Measurements from ENCODE around the gene CIT.

CIT gene

DNA sequence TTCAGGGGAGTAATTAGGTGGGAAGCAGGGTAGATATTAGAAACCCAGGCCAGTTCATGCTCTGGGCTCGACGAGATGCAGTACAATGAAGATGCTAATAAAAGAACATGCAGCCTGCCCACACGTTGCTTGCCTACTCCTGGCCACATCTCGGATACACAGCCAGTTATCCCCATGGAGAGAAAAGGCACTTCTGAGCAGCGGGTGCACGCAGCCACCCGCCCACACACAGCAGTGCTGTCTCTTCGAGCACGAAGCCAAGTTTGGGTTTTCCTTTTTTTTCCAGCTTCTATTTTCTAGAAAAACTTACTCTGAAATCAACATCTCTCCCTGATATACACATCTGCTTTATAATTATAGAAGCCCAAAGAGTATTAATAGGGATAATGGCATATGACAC is 85.7 kb downstream of the CIT start:
- no peak for TF ChIP-seq CTCF (IDR thresholded peaks at IDR 0.05; ENCODE audit: insufficient read depth, low read depth, low read length, missing control alignments)
- DNase-seq (ENCODE audit: low read depth), result no peak
- H3K4me3 ChIP-seq (ENCODE audit: low read length), result no peak overlapping the region

DNA sequence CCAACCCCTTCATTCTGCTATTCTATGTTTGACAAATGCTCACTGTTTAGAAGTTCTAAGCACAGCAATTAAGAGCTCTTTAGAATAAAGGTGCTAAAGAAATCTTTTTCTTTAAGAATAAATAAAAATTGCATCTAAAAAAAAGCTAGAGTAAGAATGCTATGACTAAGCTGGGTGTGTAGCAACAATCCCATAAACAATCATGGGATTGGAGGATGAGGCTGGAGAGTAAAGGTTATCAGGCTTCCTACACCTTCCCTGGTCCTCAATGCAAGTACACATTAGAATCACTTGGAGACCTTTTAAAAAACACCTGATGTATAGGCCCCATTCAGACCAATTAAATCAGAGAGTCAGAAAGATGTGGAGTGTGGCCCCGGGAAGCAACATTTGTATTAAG is 88.3 kb downstream of the CIT start:
- H3K4me3 ChIP-seq (ENCODE audit: low read length), result no peak overlapping the region
- no peak for TF ChIP-seq CTCF (IDR thresholded peaks at IDR 0.05; ENCODE audit: insufficient read depth, low read depth, low read length, missing control alignments)
- peak; percentile 50 for DNase-seq (ENCODE audit: low read depth)

GRCh38 chr12:119786539-119786938 is 90.6 kb downstream of the CIT start:
- peak; percentile 19 for DNase-seq (ENCODE audit: low read depth)
- no peak for TF ChIP-seq CTCF (IDR thresholded peaks at IDR 0.05; ENCODE audit: insufficient read depth, low read depth, low read length, missing control alignments)
- no peak overlapping the region for H3K4me3 ChIP-seq (ENCODE audit: low read length)

GRCh38 chr12:119784673-119785072 is 92.4 kb downstream of the CIT start:
- DNase-seq (ENCODE audit: low read depth), result no peak
- no peak overlapping the region for H3K4me3 ChIP-seq (ENCODE audit: low read length)
- no peak for TF ChIP-seq CTCF (IDR thresholded peaks at IDR 0.05; ENCODE audit: insufficient read depth, low read depth, low read length, missing control alignments)

DNA sequence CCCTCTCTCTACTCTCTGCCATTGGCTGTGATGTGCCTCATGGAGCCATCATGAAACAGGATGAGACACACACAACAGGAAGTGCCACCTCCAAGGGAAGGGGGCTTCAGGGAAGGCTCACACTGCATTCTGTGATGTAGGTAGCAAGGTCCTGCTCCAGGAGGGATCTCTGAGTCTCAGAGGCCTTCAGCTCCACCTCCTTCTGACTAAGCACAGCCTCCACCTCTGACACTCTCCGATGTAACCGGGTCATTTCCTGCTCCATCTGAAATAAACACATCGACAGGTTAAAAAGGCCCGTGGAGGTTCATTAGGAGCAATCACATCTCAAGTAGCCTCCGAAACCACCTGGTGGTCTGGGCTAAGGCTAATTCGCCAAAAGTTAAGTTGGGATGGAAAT is 93.3 kb downstream of the CIT start:
- TF ChIP-seq CTCF (IDR thresholded peaks at IDR 0.05; ENCODE audit: insufficient read depth, low read depth, low read length, missing control alignments), result no peak
- DNase-seq (ENCODE audit: low read depth), result no peak

GRCh38 chr12:119781804-119782203 is 95.3 kb downstream of the CIT start:
- H3K4me3 ChIP-seq (ENCODE audit: low read length), result no peak overlapping the region
- DNase-seq (ENCODE audit: low read depth), result no peak
- no peak for TF ChIP-seq CTCF (IDR thresholded peaks at IDR 0.05; ENCODE audit: insufficient read depth, low read depth, low read length, missing control alignments)

More for the DNA sequence above, 93.3 kb downstream of the CIT start:
- H3K4me3 ChIP-seq (ENCODE audit: low read length), result no peak overlapping the region

DNA sequence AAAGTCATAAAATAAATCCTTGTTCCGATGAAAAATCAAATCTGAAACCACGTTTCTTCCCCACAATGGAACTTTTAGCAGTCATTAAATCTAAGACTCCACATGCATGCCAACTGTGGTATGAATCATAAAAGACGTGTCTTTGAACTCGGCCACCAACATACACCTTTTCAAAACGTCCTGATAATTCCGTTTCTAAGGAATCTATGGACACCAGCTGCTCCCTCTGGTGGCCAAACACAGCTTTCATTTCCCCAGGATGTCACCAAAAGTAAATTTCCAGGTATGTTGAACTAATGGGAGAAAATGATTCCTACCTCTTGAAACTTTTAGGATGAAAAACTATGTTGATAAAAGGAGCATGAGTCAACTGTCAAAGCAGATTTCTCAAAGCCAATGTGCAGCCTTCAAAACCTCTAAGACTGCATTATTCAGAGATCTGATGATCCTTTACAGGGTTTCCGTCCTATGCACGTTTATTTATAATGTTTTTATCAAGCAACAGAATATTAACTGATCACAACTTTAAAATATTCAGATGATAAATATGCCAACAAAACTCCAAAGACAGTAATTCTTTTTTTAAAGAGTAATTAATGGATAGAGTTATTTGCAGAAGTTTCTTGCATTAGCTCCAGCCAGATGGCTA is 96.2 kb downstream of the CIT start:
- TF ChIP-seq CTCF (IDR thresholded peaks at IDR 0.05; ENCODE audit: insufficient read depth, low read depth, low read length, missing control alignments), result peak; percentile 89
- peak; percentile 74 for DNase-seq (ENCODE audit: low read depth)
- no peak overlapping the region for H3K4me3 ChIP-seq (ENCODE audit: low read length)

Data from epithelial cell of esophagus (primary cell).